GM23338 (cell line): ENCODE data around the gene AGR3. TPM values are rescaled to one million over a fixed set of nuclear protein-coding genes. Genes with fewer than 3 reads are reported as not detected.
A peak's percentile ranks its signal among the peaks of the same experiment; 100 is the strongest.

Experiments
- ATAC-seq: fragments of 200-7000 bp; cut with Tn5 transposase; 3 replicates; pipeline ENCODE4 v1.9.1; 2020
- DNase-seq: peaks from one replicate; pipeline ENCODE4 v3.0.0-alpha.2; 2015; ENCODE audit warnings: low spot score
- H2AFZ ChIP-seq: fragments of 200-600 bp; sonication (generic); 2 replicates; pipeline ENCODE4 v1.8.0; 2016; ENCODE audit warnings: antibody characterized with exemption, mild to moderate bottlenecking, moderate library complexity
- H3F3A ChIP-seq: fragments of 200-600 bp; sonication (generic); replicated peaks from 2 replicates; pipeline ENCODE4 v1.8.0; 2017; ENCODE audit warnings: antibody characterized with exemption, mixed run types, low read depth
- H3K27ac ChIP-seq: fragments of 200-600 bp; sonication (generic); 2 replicates; pipeline ENCODE4 v1.6.1; 2016; ENCODE audit warnings: low read depth
- H3K27me3 ChIP-seq: fragments of 200-600 bp; sonication (generic); 2 replicates; pipeline ENCODE4 v1.8.0; 2016; ENCODE audit warnings: mild to moderate bottlenecking, mixed run types, moderate library complexity; ENCODE audit not compliant: insufficient read depth
- H3K36me3 ChIP-seq: fragments of 200-600 bp; sonication (generic); 2 replicates; pipeline ENCODE4 v1.8.0; 2016; ENCODE audit warnings: mild to moderate bottlenecking; ENCODE audit not compliant: insufficient read depth
- H3K4me1 ChIP-seq: fragments of 200-600 bp; sonication (generic); 2 replicates; pipeline ENCODE4 v1.8.0; 2016; ENCODE audit warnings: mild to moderate bottlenecking, moderate library complexity; ENCODE audit not compliant: insufficient read depth
- H3K4me2 ChIP-seq: fragments of 200-600 bp; sonication (generic); 2 replicates; pipeline ENCODE4 v1.7.1; 2017; ENCODE audit warnings: mixed run types
- H3K4me3 ChIP-seq: fragments of 200-600 bp; sonication (generic); 2 replicates; pipeline ENCODE4 v1.6.1; 2016; ENCODE audit warnings: mixed run types
- H3K79me2 ChIP-seq: fragments of 200-600 bp; sonication (generic); replicated peaks from 2 replicates; pipeline ENCODE4 v1.8.0; 2017; ENCODE audit warnings: mild to moderate bottlenecking; ENCODE audit not compliant: insufficient read depth
- H3K9me2 ChIP-seq: fragments of 200-600 bp; sonication (generic); 2 replicates; pipeline ENCODE4 v1.8.0; 2017; ENCODE audit not compliant: insufficient read depth
- H4K20me1 ChIP-seq: fragments of 200-600 bp; sonication (generic); replicated peaks from 2 replicates; pipeline ENCODE4 v1.8.0; 2017; ENCODE audit warnings: mild to moderate bottlenecking; ENCODE audit not compliant: insufficient read depth
- H3K27ac Mint-ChIP-seq: 2 replicates; pipeline ENCODE4 v1.8.0; 2020; ENCODE audit warnings: inconsistent platforms, mild to moderate bottlenecking, moderate library complexity, mixed read lengths
- H3K27me3 Mint-ChIP-seq: 3 replicates; pipeline ENCODE4 v1.8.0; 2022; ENCODE audit warnings: low read depth, mild to moderate bottlenecking, moderate library complexity, mixed read lengths, inconsistent platforms; ENCODE audit not compliant: insufficient read depth, poor library complexity
- H3K36me3 Mint-ChIP-seq: 3 replicates; pipeline ENCODE4 v1.8.0; 2021; ENCODE audit warnings: low read depth, mild to moderate bottlenecking, inconsistent platforms, moderate library complexity, mixed read lengths
- H3K4me1 Mint-ChIP-seq: 3 replicates; pipeline ENCODE4 v1.8.0; 2020; ENCODE audit warnings: mild to moderate bottlenecking, inconsistent platforms, mixed read lengths
- H3K4me3 Mint-ChIP-seq: 3 replicates; pipeline ENCODE4 v1.8.0; 2021; ENCODE audit warnings: moderate library complexity, mild to moderate bottlenecking, inconsistent platforms, mixed read lengths
- H3K9me3 Mint-ChIP-seq: 3 replicates; pipeline ENCODE4 v1.8.0; 2020; ENCODE audit warnings: moderate library complexity, mild to moderate bottlenecking, inconsistent platforms, mixed read lengths
- CREB1 ChIP-seq: fragments of 250-450 bp; sonication (Bioruptor Pico); IDR thresholded peaks from 2 replicates; pipeline ENCODE4 v1.5.0; 2020; ENCODE audit warnings: low read depth, mild to moderate bottlenecking, moderate library complexity
- EZH2 ChIP-seq: fragments of 200-600 bp; sonication (generic); IDR thresholded peaks from one replicate; pipeline ENCODE4 v1.8.0; 2017; ENCODE audit warnings: antibody characterized with exemption, mild to moderate bottlenecking, low read depth; ENCODE audit not compliant: unreplicated experiment
- JUNB ChIP-seq: IDR thresholded peaks from one replicate; pipeline ENCODE4 v1.6.1; 2016; ENCODE audit warnings: antibody characterized with exemption; ENCODE audit not compliant: unreplicated experiment
- POLR2AphosphoS5 ChIP-seq: IDR thresholded peaks from 2 replicates; pipeline ENCODE4 v1.6.1; 2016; ENCODE audit warnings: antibody characterized with exemption, low read depth
- STAT1 ChIP-seq: IDR thresholded peaks from one replicate; pipeline ENCODE4 v1.6.1; 2016; ENCODE audit warnings: antibody characterized with exemption; ENCODE audit not compliant: unreplicated experiment
- ZNF114 ChIP-seq: fragments of 250-450 bp; sonication (Bioruptor Pico); IDR thresholded peaks from 2 replicates; pipeline ENCODE4 v1.5.0; 2020; ENCODE audit warnings: mild to moderate bottlenecking, moderate library complexity
- ZNF331 ChIP-seq: fragments of 250-450 bp; sonication (Bioruptor Pico); IDR thresholded peaks from 2 replicates; pipeline ENCODE4 v1.5.0; 2020; ENCODE audit warnings: low read depth, mild to moderate bottlenecking, moderate library complexity
- polyA plus RNA-seq: library from polyadenylated mRNA; unstranded; fragments of >200 nt; fragmentation: Nextera tagmentation; extraction: Ambion mirVana; gene quantifications from 2 replicates; pipeline ENCODE4 v1.2.1, GENCODE V29; 2016
- total RNA-seq: library from RNA; depleted of rRNA; stranded (reverse); fragments of >200 nt; shearing (Covaris generic); gene quantifications from 2 replicates; pipeline ENCODE4 v1.2.3, GENCODE V29; 2014
- TF ChIP-seq, protein P1 (sequence below): fragments of 250-450 bp; sonication (Bioruptor Pico); IDR thresholded peaks from 2 replicates; pipeline ENCODE4 v1.5.0; 2020; ENCODE audit warnings: mild to moderate bottlenecking, moderate library complexity
- TF ChIP-seq, protein P2 (sequence below): IDR thresholded peaks from one replicate; pipeline ENCODE4 v1.6.1; 2018; ENCODE audit warnings: antibody characterized with exemption; ENCODE audit not compliant: unreplicated experiment

Gene AGR3
- total and polyA plus RNA-seq, 2 experiments from 2014 or later, result not detected

DNA sequence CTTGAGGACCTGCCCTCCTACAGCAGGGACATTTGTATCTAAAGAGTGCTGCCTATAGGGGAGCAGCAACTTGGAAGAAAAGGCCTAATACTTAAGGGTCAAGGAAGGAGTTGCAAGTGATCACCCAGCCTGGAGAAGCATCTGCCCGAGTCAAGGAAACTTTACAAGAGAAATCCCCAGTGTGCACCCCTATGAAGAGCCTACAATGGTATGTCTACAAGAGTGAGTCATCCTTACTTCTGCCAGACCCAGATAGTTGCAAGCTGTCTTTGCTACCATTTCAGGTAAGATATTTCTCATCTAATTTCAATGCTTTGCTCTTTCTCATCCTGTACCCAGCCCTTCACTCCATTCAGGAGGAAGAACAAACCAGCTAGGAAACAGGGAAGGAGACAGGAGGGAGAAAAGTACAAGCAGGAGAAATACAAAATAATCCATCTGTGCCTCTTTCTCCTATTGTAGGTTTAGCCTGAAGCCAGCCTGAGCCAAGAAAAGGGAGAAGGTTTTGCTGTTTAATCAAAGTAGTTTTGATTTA, 34.4 kb upstream of the AGR3 start (continued):
- TF ChIP-seq EZH2 (no peak), ZNF114 (CRISPR knock-in tag) (no peak), STAT1 (no peak), JUNB (no peak)
- TF ChIP-seq, protein P1, sequence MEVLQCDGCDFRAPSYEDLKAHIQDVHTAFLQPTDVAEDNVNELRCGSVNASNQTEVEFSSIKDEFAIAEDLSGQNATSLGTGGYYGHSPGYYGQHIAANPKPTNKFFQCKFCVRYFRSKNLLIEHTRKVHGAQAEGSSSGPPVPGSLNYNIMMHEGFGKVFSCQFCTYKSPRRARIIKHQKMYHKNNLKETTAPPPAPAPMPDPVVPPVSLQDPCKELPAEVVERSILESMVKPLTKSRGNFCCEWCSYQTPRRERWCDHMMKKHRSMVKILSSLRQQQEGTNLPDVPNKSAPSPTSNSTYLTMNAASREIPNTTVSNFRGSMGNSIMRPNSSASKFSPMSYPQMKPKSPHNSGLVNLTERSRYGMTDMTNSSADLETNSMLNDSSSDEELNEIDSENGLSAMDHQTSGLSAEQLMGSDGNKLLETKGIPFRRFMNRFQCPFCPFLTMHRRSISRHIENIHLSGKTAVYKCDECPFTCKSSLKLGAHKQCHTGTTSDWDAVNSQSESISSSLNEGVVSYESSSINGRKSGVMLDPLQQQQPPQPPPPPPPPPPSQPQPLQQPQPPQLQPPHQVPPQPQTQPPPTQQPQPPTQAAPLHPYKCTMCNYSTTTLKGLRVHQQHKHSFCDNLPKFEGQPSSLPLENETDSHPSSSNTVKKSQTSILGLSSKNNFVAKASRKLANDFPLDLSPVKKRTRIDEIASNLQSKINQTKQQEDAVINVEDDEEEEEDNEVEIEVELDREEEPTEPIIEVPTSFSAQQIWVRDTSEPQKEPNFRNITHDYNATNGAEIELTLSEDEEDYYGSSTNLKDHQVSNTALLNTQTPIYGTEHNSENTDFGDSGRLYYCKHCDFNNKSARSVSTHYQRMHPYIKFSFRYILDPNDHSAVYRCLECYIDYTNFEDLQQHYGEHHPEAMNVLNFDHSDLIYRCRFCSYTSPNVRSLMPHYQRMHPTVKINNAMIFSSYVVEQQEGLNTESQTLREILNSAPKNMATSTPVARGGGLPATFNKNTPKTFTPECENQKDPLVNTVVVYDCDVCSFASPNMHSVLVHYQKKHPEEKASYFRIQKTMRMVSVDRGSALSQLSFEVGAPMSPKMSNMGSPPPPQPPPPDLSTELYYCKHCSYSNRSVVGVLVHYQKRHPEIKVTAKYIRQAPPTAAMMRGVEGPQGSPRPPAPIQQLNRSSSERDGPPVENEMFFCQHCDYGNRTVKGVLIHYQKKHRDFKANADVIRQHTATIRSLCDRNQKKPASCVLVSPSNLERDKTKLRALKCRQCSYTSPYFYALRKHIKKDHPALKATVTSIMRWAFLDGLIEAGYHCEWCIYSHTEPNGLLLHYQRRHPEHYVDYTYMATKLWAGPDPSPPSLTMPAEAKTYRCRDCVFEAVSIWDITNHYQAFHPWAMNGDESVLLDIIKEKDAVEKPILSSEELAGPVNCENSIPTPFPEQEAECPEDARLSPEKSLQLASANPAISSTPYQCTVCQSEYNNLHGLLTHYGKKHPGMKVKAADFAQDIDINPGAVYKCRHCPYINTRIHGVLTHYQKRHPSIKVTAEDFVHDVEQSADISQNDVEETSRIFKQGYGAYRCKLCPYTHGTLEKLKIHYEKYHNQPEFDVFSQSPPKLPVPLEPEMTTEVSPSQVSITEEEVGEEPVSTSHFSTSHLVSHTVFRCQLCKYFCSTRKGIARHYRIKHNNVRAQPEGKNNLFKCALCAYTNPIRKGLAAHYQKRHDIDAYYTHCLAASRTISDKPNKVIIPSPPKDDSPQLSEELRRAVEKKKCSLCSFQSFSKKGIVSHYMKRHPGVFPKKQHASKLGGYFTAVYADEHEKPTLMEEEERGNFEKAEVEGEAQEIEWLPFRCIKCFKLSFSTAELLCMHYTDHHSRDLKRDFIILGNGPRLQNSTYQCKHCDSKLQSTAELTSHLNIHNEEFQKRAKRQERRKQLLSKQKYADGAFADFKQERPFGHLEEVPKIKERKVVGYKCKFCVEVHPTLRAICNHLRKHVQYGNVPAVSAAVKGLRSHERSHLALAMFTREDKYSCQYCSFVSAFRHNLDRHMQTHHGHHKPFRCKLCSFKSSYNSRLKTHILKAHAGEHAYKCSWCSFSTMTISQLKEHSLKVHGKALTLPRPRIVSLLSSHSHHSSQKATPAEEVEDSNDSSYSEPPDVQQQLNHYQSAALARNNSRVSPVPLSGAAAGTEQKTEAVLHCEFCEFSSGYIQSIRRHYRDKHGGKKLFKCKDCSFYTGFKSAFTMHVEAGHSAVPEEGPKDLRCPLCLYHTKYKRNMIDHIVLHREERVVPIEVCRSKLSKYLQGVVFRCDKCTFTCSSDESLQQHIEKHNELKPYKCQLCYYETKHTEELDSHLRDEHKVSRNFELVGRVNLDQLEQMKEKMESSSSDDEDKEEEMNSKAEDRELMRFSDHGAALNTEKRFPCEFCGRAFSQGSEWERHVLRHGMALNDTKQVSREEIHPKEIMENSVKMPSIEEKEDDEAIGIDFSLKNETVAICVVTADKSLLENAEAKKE (CRISPR knock-in tag), result no peak

DNA sequence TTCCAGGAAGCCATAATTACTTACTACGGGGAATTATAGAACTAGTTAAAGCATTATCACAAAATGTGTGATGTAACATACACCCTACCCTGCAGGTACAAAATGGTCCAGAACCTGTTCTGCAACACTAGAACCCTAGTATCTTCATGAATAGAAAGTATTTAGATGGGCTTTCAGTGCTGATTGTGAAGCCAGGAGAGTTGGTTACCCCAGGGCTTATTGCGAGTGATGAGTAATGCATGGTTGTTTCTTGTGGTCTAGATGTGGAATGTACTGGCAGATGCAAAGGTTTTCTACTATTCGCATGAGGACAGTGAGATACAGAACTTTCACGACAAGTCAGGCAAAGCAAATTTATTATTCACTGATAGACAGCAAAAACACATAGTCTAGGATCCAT, 33.6 kb upstream of the AGR3 start:
- H3K79me2 ChIP-seq, result no peaks in the 10 kb centered on the region
- no peak overlapping the region for H3K27ac Mint-ChIP-seq
- H3K4me1 Mint-ChIP-seq, result peaks cover 24% of the 10 kb centered on the region
- no peaks in the 10 kb centered on the region for H3K36me3 Mint-ChIP-seq
- ATAC-seq (no peak), DNase-seq (no peak)
- no peak overlapping the region for H3K4me2 ChIP-seq
- peaks cover 2% of the 10 kb centered on the region for H3K27me3 Mint-ChIP-seq
- peak overlapping the region; percentile 91; the same call in 1 of the 2 replicates for H2AFZ ChIP-seq
- H3K36me3 ChIP-seq, result no peaks in the 10 kb centered on the region
- H3K27me3 ChIP-seq, result no peaks in the 10 kb centered on the region
- H3K4me3 ChIP-seq, result no peak overlapping the region
- no peak overlapping the region for H3K27ac ChIP-seq
- no peaks in the 10 kb centered on the region for H3K9me3 Mint-ChIP-seq
- H3F3A ChIP-seq, result no peaks in the 10 kb centered on the region
- no peak overlapping the region for H3K4me3 Mint-ChIP-seq
- H3K9me2 ChIP-seq, result no peaks in the 10 kb centered on the region; the same call in 1 of the 2 replicates
- no peaks in the 10 kb centered on the region for H4K20me1 ChIP-seq
- peaks cover 5% of the 10 kb centered on the region; the same call in 1 of the 2 replicates for H3K4me1 ChIP-seq
- no peak for TF ChIP-seq POLR2AphosphoS5
- no peak for TF ChIP-seq ZNF331 (CRISPR knock-in tag)
- no peak for TF ChIP-seq CREB1 (CRISPR knock-in tag)
- TF ChIP-seq, protein P2, sequence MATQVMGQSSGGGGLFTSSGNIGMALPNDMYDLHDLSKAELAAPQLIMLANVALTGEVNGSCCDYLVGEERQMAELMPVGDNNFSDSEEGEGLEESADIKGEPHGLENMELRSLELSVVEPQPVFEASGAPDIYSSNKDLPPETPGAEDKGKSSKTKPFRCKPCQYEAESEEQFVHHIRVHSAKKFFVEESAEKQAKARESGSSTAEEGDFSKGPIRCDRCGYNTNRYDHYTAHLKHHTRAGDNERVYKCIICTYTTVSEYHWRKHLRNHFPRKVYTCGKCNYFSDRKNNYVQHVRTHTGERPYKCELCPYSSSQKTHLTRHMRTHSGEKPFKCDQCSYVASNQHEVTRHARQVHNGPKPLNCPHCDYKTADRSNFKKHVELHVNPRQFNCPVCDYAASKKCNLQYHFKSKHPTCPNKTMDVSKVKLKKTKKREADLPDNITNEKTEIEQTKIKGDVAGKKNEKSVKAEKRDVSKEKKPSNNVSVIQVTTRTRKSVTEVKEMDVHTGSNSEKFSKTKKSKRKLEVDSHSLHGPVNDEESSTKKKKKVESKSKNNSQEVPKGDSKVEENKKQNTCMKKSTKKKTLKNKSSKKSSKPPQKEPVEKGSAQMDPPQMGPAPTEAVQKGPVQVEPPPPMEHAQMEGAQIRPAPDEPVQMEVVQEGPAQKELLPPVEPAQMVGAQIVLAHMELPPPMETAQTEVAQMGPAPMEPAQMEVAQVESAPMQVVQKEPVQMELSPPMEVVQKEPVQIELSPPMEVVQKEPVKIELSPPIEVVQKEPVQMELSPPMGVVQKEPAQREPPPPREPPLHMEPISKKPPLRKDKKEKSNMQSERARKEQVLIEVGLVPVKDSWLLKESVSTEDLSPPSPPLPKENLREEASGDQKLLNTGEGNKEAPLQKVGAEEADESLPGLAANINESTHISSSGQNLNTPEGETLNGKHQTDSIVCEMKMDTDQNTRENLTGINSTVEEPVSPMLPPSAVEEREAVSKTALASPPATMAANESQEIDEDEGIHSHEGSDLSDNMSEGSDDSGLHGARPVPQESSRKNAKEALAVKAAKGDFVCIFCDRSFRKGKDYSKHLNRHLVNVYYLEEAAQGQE, result no peak
